ENCODE measurements around the gene PPP6R2.

- TF ChIP-seq, protein P1, sequence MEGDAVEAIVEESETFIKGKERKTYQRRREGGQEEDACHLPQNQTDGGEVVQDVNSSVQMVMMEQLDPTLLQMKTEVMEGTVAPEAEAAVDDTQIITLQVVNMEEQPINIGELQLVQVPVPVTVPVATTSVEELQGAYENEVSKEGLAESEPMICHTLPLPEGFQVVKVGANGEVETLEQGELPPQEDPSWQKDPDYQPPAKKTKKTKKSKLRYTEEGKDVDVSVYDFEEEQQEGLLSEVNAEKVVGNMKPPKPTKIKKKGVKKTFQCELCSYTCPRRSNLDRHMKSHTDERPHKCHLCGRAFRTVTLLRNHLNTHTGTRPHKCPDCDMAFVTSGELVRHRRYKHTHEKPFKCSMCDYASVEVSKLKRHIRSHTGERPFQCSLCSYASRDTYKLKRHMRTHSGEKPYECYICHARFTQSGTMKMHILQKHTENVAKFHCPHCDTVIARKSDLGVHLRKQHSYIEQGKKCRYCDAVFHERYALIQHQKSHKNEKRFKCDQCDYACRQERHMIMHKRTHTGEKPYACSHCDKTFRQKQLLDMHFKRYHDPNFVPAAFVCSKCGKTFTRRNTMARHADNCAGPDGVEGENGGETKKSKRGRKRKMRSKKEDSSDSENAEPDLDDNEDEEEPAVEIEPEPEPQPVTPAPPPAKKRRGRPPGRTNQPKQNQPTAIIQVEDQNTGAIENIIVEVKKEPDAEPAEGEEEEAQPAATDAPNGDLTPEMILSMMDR (conservative IDR thresholded peaks at IDR 0.05; ENCODE audit: low read length) = no peak
- no peak for TF ChIP-seq EZH2phosphoT487 (IDR thresholded peaks at IDR 0.05; ENCODE audit: borderline replicate concordance)
Measured at GRCh38 chr22:50417411-50418210, 74.5 kb downstream of the PPP6R2 start.

Measured in Loucy (cell line).